Measurements from ENCODE around the gene TMED4.

The TMED4 gene

DNA sequence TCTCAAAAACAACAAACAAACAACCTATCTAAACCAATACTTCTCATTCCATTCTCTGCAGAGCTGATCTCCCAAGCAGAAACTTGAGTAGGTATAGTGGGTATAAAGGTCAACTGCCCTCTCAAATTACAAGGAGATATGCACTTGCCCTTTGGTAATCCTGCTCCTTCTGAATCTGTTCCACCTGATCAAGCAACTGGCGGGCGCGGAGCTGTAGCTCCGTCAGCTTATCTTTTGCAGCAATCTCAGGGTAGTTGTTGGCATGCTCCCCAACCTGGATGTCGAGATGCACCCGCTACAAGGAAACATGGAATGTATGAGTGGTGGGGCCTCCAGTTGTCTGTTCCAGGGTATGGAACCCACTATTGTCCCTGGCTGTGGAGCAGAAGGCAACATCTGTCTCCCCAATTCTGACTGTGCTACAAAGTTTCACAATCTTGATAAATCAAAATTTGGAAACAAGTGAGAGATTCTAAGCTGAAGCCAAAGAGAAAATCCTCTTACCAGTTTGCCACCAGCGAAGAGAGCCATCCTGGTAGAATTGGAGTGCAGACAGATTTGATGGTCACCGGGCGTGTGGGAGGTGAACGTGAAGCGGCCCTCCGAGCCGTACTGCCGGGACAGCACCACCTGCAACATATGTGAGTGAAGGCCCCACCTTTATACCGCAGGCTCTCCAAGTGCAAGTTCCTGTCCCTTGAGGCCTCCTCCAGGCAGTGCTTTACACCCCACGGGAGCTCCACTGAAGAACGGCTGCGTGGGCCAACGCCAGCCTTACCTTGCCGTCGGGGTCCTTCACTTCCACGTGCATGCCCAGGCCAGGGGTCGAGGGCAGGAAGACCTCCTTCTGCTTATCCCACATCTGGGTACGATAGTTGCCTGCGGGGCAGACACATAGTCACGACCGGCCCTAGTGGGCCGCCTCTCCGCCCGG lies 819 bp downstream of the TMED4 start:
- no peak for DNase-seq (ENCODE audit: extremely low read depth, low read depth)
- TF ChIP-seq, protein P1, sequence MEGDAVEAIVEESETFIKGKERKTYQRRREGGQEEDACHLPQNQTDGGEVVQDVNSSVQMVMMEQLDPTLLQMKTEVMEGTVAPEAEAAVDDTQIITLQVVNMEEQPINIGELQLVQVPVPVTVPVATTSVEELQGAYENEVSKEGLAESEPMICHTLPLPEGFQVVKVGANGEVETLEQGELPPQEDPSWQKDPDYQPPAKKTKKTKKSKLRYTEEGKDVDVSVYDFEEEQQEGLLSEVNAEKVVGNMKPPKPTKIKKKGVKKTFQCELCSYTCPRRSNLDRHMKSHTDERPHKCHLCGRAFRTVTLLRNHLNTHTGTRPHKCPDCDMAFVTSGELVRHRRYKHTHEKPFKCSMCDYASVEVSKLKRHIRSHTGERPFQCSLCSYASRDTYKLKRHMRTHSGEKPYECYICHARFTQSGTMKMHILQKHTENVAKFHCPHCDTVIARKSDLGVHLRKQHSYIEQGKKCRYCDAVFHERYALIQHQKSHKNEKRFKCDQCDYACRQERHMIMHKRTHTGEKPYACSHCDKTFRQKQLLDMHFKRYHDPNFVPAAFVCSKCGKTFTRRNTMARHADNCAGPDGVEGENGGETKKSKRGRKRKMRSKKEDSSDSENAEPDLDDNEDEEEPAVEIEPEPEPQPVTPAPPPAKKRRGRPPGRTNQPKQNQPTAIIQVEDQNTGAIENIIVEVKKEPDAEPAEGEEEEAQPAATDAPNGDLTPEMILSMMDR (IDR thresholded peaks at IDR 0.05; ENCODE audit: low read depth, low read length, missing control alignments) = no peak
- peak overlapping the region; percentile 88 for H3K4me3 ChIP-seq (replicated peaks; ENCODE audit: low read depth, low read length)

DNA sequence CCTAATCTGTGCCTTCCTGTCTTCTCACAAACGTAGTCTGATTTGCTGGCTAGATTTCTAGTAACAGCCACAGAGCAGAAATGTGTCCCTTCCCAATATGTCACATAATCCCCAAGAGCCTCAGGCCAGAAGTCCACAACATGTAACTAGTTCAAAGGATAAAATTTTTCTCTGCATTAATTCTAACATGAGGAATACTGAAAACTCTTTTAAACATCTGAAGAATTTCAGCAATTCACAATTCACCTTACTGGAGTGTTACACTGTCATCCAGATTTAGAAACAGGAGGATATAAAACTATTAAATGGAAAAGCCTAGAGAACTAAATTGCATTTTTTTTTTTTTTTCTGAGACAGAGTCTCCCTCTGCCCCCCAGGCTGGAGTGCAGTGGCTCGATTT lies 5.8 kb downstream of the TMED4 start:
- H3K4me3 ChIP-seq (replicated peaks; ENCODE audit: low read depth, low read length) = no peak overlapping the region
- TF ChIP-seq, protein P1 (IDR thresholded peaks at IDR 0.05; ENCODE audit: low read depth, low read length, missing control alignments) = no peak
- no peak for DNase-seq (ENCODE audit: extremely low read depth, low read depth)

DNA sequence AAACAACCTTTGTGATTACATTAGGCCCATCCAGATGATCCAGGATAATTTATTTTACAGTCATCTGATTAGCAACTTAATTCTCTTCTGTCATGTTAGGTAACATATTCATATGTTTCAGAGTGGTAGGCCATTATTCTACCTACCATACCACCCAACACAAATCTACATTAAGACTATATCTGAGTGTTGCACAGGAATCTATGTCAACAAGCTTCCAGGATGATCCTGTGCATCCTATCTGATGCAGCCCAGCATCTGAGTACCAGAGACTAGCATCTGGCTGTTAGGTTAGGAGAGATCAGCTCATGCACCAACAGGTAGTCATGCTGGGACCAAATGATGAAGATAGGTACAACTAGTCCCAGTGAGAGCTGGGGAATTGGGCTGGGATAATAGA lies 7.0 kb downstream of the TMED4 start:
- no peak for DNase-seq (ENCODE audit: extremely low read depth, low read depth)
- TF ChIP-seq, protein P1 (IDR thresholded peaks at IDR 0.05; ENCODE audit: low read depth, low read length, missing control alignments) = no peak
- H3K4me3 ChIP-seq (replicated peaks; ENCODE audit: low read depth, low read length) = peak overlapping the region; percentile 72; the same call in 1 of the 2 replicates

DNA sequence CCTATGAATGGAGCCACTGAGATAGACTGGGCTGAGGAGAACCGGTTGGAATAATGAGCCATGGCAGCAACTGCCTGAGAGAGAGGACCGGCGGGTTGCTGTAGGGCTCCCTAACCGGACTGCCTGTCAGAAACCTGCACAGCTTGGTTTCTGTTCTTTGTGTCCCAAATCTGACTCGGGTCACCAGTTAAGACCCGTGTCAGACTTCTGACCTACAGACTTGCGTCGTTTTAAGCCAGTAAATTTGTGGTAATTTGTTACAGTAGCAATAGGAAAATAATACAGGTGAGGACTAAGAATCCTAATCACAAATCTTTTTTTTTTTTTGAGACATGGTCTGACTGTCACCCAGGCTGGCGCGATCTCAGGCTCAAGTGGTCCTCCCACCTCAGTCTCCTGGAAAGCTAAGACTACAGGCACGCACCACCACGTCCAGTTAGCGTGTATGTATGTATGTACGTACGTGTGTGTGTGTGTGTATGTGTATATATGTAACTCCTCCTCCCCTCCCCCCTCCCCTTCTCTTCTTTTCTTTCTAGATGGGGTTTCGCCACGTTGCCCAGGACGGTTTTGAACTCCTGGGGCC lies 7.7 kb downstream of the TMED4 start:
- no peak for DNase-seq (ENCODE audit: extremely low read depth, low read depth)
- TF ChIP-seq, protein P1 (IDR thresholded peaks at IDR 0.05; ENCODE audit: low read depth, low read length, missing control alignments) = no peak
- peak overlapping the region; percentile 72 for H3K4me3 ChIP-seq (replicated peaks; ENCODE audit: low read depth, low read length)

DNA sequence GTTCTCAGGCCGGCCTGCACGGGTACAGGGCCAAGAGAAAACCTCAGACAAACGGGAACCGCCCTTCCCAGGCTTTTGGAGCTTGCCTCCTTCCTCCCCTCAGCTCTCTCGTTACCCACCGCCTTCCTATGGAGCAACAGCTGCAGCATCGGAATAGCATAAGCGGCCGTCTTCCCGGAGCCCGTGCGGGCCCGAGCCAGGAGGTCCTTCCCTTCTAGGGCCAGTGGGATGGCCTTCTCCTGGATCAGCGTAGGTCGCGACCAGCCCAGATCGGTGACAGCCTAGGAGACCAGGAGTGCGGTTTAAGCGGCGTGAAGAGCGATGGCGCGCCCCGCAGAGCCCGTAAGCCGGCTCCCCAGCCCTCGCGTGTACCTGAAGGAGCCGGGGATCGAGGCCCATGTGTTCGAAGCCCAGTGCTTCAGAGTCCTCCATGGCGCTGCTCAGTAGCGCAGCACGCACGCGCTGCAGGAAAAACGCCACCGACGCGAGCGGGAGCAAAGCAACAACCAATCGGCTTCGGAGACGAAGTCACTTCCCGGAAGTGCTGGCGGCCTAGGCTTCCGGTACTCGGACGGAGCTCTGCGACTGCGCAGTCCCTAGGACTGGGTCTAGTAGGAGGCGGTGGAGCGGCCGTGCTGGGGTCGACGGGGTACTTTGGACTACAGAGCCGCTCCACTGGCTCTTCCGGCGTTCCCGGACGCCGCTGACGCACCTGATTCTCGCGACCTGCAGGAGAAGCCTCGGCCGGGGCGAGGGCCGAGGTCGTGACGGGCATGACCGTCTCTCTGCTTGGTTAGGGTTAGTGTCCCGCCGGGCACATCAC lies 8.4 kb downstream of the TMED4 start, which contains the start of gene DDX56:
TSS of gene DDX56 (minus strand) at position 445 of the 823 bp plus-strand sequence. CDS start at position 432, 13 bp downstream.
- peak; percentile 84 for DNase-seq (ENCODE audit: extremely low read depth, low read depth)
- TF ChIP-seq, protein P1 (IDR thresholded peaks at IDR 0.05; ENCODE audit: low read depth, low read length, missing control alignments) = no peak
- H3K4me3 ChIP-seq (replicated peaks; ENCODE audit: low read depth, low read length) = peak within 1 kb of the TSS; percentile 72

DNA sequence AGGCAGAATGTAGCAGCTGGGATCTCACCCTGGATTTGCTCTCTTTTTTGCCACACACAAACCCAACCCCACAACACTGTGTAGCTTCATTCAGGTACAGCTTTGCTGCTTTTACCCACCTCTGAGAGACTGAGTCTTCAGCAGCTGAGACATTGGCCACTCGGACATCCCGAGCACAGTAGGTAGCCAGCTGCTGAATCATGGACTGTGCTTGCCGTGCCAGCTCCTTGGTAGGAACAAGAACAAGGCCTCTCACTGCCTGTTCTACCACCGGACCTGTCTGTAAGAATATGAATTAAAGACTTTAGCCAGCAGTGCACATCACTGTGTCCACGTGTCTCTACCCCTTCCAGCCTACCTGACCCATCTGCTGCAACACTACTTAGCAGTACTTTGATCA lies 9.3 kb downstream of the TMED4 start:
- H3K4me3 ChIP-seq (replicated peaks; ENCODE audit: low read depth, low read length) = peak overlapping the region; percentile 72
- TF ChIP-seq, protein P1 (IDR thresholded peaks at IDR 0.05; ENCODE audit: low read depth, low read length, missing control alignments) = no peak

More for the DNA sequence above, 9.3 kb downstream of the TMED4 start:
- DNase-seq (ENCODE audit: extremely low read depth, low read depth) = no peak

Measured in HFF-Myc (cell line).